K562 (cell line): ENCODE data around the gene SCFD2. TPM values are rescaled to one million over a fixed set of nuclear protein-coding genes. Genes with fewer than 3 reads are reported as not detected.

Source experiments
- ATAC-seq: fragments of 200-7000 bp; cut with Tn5 transposase; 3 replicates; pipeline ENCODE4 v1.9.1; 2020; ENCODE audit warnings: moderate library complexity
- BruUV-seq: library from RNA; stranded (reverse); fragments of 400-500 nt; replicated peaks from 2 replicates; lab custom pipeline; 2021; lab: Mats Ljungman, UMichigan
- CTCF ChIA-PET: fragments of 300-600 bp; formaldehyde crosslinking; extraction: SDS; loops from one replicate; lab custom pipeline; 2021; ENCODE audit warnings: low intra/inter-chr PET ratio; lab: Yijun Ruan, JAX
- POLR2A ChIA-PET: fragments of 300-600, 350-650 bp; sonication (Branson Sonifier 250); formaldehyde crosslinking; extraction: SDS; loops from one replicate; lab custom pipeline; 2021; ENCODE audit warnings: antibody characterized with exemption, inconsistent platforms; lab: Yijun Ruan, JAX
- DNase-seq, 4 experiments: peaks; one replicate each; pipeline versions ENCODE4 v3.0.0 to v3.0.0-alpha.2; 2011 to 2018; ENCODE audit warnings: low spot score in 3 of 4, mixed read lengths in 3 of 4; ENCODE audit errors: extremely low read depth in 1 of 4
- FAIRE-seq: peaks from 2 replicates; lab custom pipeline; 2011; peaks lifted over from hg19 to GRCh38; lab: Jason Lieb, UNC
- H2AFZ ChIP-seq: 2 replicates; pipeline ENCODE4 v1.6.0; 2011; ENCODE audit warnings: low read depth, low read length, control low read depth, inconsistent platforms
- H3K27ac ChIP-seq: fragments of 200-600 bp; 3 replicates; pipeline ENCODE4 v1.8.0; 2011; ENCODE audit warnings: low read depth, mild to moderate bottlenecking, control low read depth, inconsistent platforms, low read length, moderate library complexity, mixed read lengths; ENCODE audit errors: extremely low read depth
- H3K27me3 ChIP-seq, 2 experiments: fragments of 300-600 bp in 1 of 2; 2 replicates in 1 of 2; 3 replicates in 1 of 2; pipeline versions ENCODE4 v1.6.0 to v1.8.0; 2011; ENCODE audit warnings: inconsistent platforms in 2 of 2, low read length in 2 of 2, mild to moderate bottlenecking in 1 of 2, mixed read lengths in 1 of 2, moderate library complexity in 1 of 2; ENCODE audit not compliant: control insufficient read depth in 2 of 2, insufficient read depth in 2 of 2
- H3K36me3 ChIP-seq: fragments of 300-600 bp; 3 replicates; pipeline ENCODE4 v1.8.0; 2011; ENCODE audit warnings: mild to moderate bottlenecking, low read length, inconsistent platforms; ENCODE audit not compliant: control insufficient read depth, insufficient read depth
- H3K4me1 ChIP-seq, 2 experiments: fragments of 200-600 bp in 1 of 2; replicated peaks in 1 of 2; 2 replicates in 1 of 2; 3 replicates in 1 of 2; pipeline versions ENCODE4 v1.5.1 to v1.8.0; 2011; ENCODE audit warnings: inconsistent platforms in 2 of 2, low read length in 2 of 2, mild to moderate bottlenecking in 1 of 2, mixed read lengths in 1 of 2, moderate library complexity in 1 of 2; ENCODE audit not compliant: control insufficient read depth in 2 of 2, insufficient read depth in 2 of 2
- H3K4me2 ChIP-seq: 2 replicates; pipeline ENCODE4 v1.6.1; 2011; ENCODE audit warnings: low read length, control low read depth, inconsistent platforms, mixed read lengths; ENCODE audit not compliant: insufficient read depth
- H3K4me3 ChIP-seq: fragments of 200-600 bp; sonication (generic), shearing (Covaris generic); 2 replicates; pipeline ENCODE4 v1.5.1; 2016; ENCODE audit warnings: control low read depth, inconsistent platforms
- H3K79me2 ChIP-seq: fragments of 200-600 bp; 3 replicates; pipeline ENCODE4 v1.8.0; 2011; ENCODE audit warnings: low read length, inconsistent platforms; ENCODE audit not compliant: control insufficient read depth, insufficient read depth
- H3K9ac ChIP-seq, 2 experiments: 2 replicates each; pipeline versions ENCODE4 v1.6.0 to v1.6.1; 2011; ENCODE audit warnings: low read depth in 2 of 2, low read length in 2 of 2, control low read depth in 1 of 2, inconsistent platforms in 1 of 2, mild to moderate bottlenecking in 1 of 2, mixed read lengths in 1 of 2; ENCODE audit not compliant: insufficient read depth in 1 of 2
- H3K9me1 ChIP-seq: one replicate; pipeline ENCODE4 v1.6.0; 2011; ENCODE audit warnings: inconsistent platforms, mild to moderate bottlenecking, low read length, moderate library complexity; ENCODE audit not compliant: control insufficient read depth, insufficient read depth
- H3K9me3 ChIP-seq: replicated peaks from 2 replicates; pipeline ENCODE4 v1.5.1; 2011; ENCODE audit warnings: low read depth, low read length, inconsistent platforms; ENCODE audit not compliant: control insufficient read depth, insufficient read depth
- H4K20me1 ChIP-seq: replicated peaks from 2 replicates; pipeline ENCODE4 v1.6.1; 2011; ENCODE audit warnings: low read length, inconsistent platforms, mixed read lengths; ENCODE audit not compliant: control insufficient read depth, insufficient read depth
- BHLHE40 ChIP-seq: IDR thresholded peaks from 2 replicates; pipeline ENCODE4 v1.6.1; 2011; ENCODE audit warnings: low read length, improper control_type of control experiment
- C11orf30 ChIP-seq: fragments of 450-650 bp; IDR thresholded peaks from 2 replicates; pipeline ENCODE4 v1.6.1; 2016; ENCODE audit warnings: low read depth, mild to moderate bottlenecking
- CBX2 ChIP-seq: fragments of 200-600 bp; sonication (generic); IDR thresholded peaks from one replicate; pipeline ENCODE4 v1.6.1; 2012; ENCODE audit warnings: mild to moderate bottlenecking, low read length, inconsistent platforms; ENCODE audit not compliant: insufficient read depth, poor library complexity, severe bottlenecking
- FOXA1 ChIP-seq: fragments of 450-650 bp; IDR thresholded peaks from 2 replicates; pipeline ENCODE4 v1.6.1; 2016; ENCODE audit warnings: mild to moderate bottlenecking, borderline replicate concordance
- FOXJ3 ChIP-seq: sonication (generic); formaldehyde crosslinking; IDR thresholded peaks from 2 replicates; pipeline ENCODE4 v1.4.0; 2020; ENCODE audit warnings: mild to moderate bottlenecking, missing genetic modification reagents
- GABPB2 ChIP-seq: fragments of 250-450 bp; sonication (Bioruptor Pico); conservative IDR thresholded peaks from 2 replicates; pipeline ENCODE4 v1.5.1; 2021; ENCODE audit warnings: mild to moderate bottlenecking
- MAFF ChIP-seq: IDR thresholded peaks from 2 replicates; pipeline ENCODE4 v1.6.1; 2012; ENCODE audit warnings: low read length, improper control_type of control experiment
- MAFG ChIP-seq: fragments of 450-650 bp; conservative IDR thresholded peaks from 2 replicates; pipeline ENCODE4 v1.6.1; 2016; ENCODE audit warnings: missing genetic modification characterization, missing compliant biosample characterization
- MBD1 ChIP-seq: fragments of 250-450 bp; sonication (Bioruptor Pico); IDR thresholded peaks from 2 replicates; pipeline ENCODE4 v1.8.0; 2022; ENCODE audit warnings: inconsistent platforms
- RBM17 ChIP-seq: fragments of 200-400 bp; formaldehyde crosslinking; IDR thresholded peaks from 2 replicates; pipeline ENCODE4 v1.6.1; 2017; ENCODE audit warnings: low read depth, mild to moderate bottlenecking, low read length, borderline replicate concordance
- RBM22 ChIP-seq: fragments of 200-400 bp; formaldehyde crosslinking; IDR thresholded peaks from 2 replicates; pipeline ENCODE4 v1.6.1; 2018; ENCODE audit warnings: low read length, low read depth; ENCODE audit not compliant: poor library complexity, severe bottlenecking
- SPI1 ChIP-seq: IDR thresholded peaks from 2 replicates; pipeline ENCODE4 v1.6.1; 2011; ENCODE audit warnings: low read depth, low read length, control low read depth, borderline replicate concordance
- ZNF311 ChIP-seq: fragments of 250-450 bp; sonication (Bioruptor Pico); IDR thresholded peaks from 2 replicates; pipeline ENCODE4 v1.4.0; 2020; ENCODE audit warnings: mild to moderate bottlenecking, moderate library complexity
- ZNF57 ChIP-seq: fragments of 450-650 bp; formaldehyde crosslinking; IDR thresholded peaks from 2 replicates; pipeline ENCODE4 v1.4.0; 2020; ENCODE audit warnings: mild to moderate bottlenecking, moderate library complexity
- WGBS: fragments of 100-300 bp; shearing (Covaris generic); methylation state at CpG from one replicate; pipeline ENCODE4 v1.1.6; 2016; ENCODE audit warnings: low coverage, mixed read lengths; ENCODE audit not compliant: insufficient coverage; ENCODE audit errors: missing lambda C conversion rate; 5-methylcytosine and 5-hydroxymethylcytosine counted together
- in situ Hi-C: fragments of 300-500 bp; cut with MboI; formaldehyde crosslinking; loops from 4 replicates; pipeline ENCODE4 v1.15.0; 2018; ENCODE audit warnings: inconsistent platforms, mixed read lengths
- intact Hi-C: fragments of 100-400 bp; cut with micrococcal nuclease; formaldehyde crosslinking; loops from 2 replicates; pipeline ENCODE4 v1.14.2; 2022
- polyA plus RNA-seq, 8 experiments: library from polyadenylated mRNA; depleted of rRNA in 4 of 8; stranded (reverse) in 5 of 8; unstranded in 3 of 8; fragments of >200 nt; fragmentation: Nextera tagmentation in 2 of 8; fragmentation: Illumina TruSeq in 1 of 8; extraction: Ambion mirVana in 2 of 8; extraction: Trizol in 1 of 8; gene quantifications; 2 replicates each; pipeline versions ENCODE4 v1.2.1 to v1.2.3, GENCODE V29; 2011 to 2014; ENCODE audit warnings: inconsistent platforms in 1 of 8, missing spikeins in 1 of 8
- total RNA-seq, 7 experiments: library from RNA; depleted of rRNA in 6 of 7; stranded (reverse); fragments of >200 nt in 6 of 7; fragmentation: Illumina TruSeq in 2 of 7; extraction: Trizol in 2 of 7; gene quantifications; 2 replicates each; pipeline versions ENCODE4 v1.2.1 to v1.2.3, GENCODE V29; 2011 to 2021; ENCODE audit warnings: low replicate concordance in 1 of 7
- TF ChIP-seq, protein P1 (sequence below): sonication (generic); formaldehyde crosslinking; IDR thresholded peaks from 2 replicates; pipeline ENCODE4 v1.8.0; 2023; ENCODE audit warnings: missing genetic modification reagents, mild to moderate bottlenecking, borderline replicate concordance

The SCFD2 gene
- total and polyA plus RNA-seq, 9 of the 15 experiments (the other 6 are each of a cell fraction or from before 2014, with no cell fraction given), result 5.7 to 30.3 (median 22.8) TPM

DNA sequence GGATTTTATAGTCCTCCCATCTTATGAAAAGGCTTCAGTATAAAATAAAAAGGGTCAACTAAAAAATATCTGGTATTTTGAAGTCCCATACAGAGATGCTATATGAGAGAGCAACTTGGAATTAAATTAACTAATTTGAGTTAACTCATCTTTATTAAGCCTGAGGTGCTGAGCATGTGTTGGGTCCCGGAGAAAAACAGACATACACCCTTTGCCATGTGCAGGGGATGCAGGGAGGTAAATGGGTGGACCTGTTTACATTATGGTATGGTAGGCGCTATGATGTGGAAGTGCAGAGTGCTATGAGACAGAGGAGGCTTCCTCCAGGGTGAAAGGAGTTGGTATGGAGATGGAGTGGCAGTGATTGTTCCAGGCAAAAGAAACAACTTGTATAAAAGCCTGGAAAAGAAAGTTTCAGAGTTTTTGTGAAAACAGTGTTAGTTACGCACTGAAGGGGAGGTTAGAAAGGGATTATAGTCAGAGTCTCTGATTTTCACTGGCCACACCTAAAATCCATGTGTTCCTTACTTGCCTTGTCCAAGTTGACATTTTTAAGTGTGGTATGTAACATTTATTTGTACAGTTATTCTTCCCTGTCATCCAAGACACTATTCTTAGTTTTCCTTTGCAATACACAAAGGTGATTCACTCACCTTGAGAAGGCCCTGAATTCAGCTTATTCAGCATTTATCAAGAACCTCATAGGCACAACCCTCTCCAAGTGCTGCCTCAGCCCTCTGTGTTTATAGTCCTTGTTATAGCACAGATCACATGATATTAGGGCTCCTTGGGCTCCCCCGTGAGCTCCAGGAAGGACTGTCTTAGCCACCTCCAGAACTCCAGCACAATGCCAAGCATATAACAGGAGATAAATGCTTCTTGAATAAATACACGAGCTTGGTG lies 351.7 kb downstream of the SCFD2 start:
- in situ Hi-C loops, result loop anchor here (25.0 kb wide), 1 partner anchor 798 kb away; no protein-coding TSS in a partner anchor
- DNase-seq (no peak), ATAC-seq (no peak), FAIRE-seq (no peak)
- Histone ChIP-seq H3K27me3 (no peaks in the 10 kb centered on the region), H2AFZ (no peak overlapping the region), H3K36me3 (no peaks in the 10 kb centered on the region), H3K27ac (no peak overlapping the region), H3K4me2 (no peak overlapping the region), H3K4me1 (no peaks in the 10 kb centered on the region), H3K9me1 (no peaks in the 10 kb centered on the region), H3K4me3 (no peak overlapping the region), H3K79me2 (no peaks in the 10 kb centered on the region), H4K20me1 (no peaks in the 10 kb centered on the region), H3K9me3 (no peaks in the 10 kb centered on the region), H3K9ac (no peak overlapping the region)
- no TSS peak for BruUV-seq
- WGBS, result 63% methylated on average over 5 of the region's 5 CpGs
- POLR2A ChIA-PET, result no interaction called here
- intact Hi-C loops, result loop anchor here (2.0 to 10.0 kb wide), 4 partner anchors 481 to 1221 kb away; no protein-coding TSS in a partner anchor
- CTCF ChIA-PET, result no interaction called here
- TF ChIP-seq CBX2 (no peak), RBM17 (no peak), C11orf30 (peak; percentile 64; the same call in 1 of the 2 replicates), GABPB2 (CRISPR knock-in tag) (no peak), RBM22 (no peak), ZNF57 (no peak), MAFF (peak; percentile 79), SPI1 (no peak), MAFG (peak; percentile 51; the same call in 1 of the 2 replicates), ZNF311 (CRISPR knock-in tag) (no peak), MBD1 (no peak), FOXJ3 (no peak), BHLHE40 (no peak), FOXA1 (no peak)
- TF ChIP-seq, protein P1, sequence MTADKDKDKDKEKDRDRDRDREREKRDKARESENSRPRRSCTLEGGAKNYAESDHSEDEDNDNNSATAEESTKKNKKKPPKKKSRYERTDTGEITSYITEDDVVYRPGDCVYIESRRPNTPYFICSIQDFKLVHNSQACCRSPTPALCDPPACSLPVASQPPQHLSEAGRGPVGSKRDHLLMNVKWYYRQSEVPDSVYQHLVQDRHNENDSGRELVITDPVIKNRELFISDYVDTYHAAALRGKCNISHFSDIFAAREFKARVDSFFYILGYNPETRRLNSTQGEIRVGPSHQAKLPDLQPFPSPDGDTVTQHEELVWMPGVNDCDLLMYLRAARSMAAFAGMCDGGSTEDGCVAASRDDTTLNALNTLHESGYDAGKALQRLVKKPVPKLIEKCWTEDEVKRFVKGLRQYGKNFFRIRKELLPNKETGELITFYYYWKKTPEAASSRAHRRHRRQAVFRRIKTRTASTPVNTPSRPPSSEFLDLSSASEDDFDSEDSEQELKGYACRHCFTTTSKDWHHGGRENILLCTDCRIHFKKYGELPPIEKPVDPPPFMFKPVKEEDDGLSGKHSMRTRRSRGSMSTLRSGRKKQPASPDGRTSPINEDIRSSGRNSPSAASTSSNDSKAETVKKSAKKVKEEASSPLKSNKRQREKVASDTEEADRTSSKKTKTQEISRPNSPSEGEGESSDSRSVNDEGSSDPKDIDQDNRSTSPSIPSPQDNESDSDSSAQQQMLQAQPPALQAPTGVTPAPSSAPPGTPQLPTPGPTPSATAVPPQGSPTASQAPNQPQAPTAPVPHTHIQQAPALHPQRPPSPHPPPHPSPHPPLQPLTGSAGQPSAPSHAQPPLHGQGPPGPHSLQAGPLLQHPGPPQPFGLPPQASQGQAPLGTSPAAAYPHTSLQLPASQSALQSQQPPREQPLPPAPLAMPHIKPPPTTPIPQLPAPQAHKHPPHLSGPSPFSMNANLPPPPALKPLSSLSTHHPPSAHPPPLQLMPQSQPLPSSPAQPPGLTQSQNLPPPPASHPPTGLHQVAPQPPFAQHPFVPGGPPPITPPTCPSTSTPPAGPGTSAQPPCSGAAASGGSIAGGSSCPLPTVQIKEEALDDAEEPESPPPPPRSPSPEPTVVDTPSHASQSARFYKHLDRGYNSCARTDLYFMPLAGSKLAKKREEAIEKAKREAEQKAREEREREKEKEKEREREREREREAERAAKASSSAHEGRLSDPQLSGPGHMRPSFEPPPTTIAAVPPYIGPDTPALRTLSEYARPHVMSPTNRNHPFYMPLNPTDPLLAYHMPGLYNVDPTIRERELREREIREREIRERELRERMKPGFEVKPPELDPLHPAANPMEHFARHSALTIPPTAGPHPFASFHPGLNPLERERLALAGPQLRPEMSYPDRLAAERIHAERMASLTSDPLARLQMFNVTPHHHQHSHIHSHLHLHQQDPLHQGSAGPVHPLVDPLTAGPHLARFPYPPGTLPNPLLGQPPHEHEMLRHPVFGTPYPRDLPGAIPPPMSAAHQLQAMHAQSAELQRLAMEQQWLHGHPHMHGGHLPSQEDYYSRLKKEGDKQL, result no peak
